GM19438 (cell line): ENCODE data around the gene PIP5KL1.
"Not testable (repeated sequence)": the region's sequence is repeated elsewhere in the genome, so short reads cannot be mapped to it uniquely, and the experiment has no call there.

Source experiments
- ATAC-seq: cut with Tn5 transposase; IDR thresholded peaks from one replicate; pipeline ENCODE4 v1.9.1; 2021; ENCODE audit warnings: low read depth; ENCODE audit not compliant: unreplicated experiment

The PIP5KL1 gene

GRCh38 chr9:127896395-127897192, 34.0 kb downstream of the PIP5KL1 start:
- ATAC-seq: no peak

GRCh38 chr9:127895811-127896210, 34.8 kb downstream of the PIP5KL1 start:
- ATAC-seq: no peak

- ATAC-seq: no peak
Observed at GRCh38 chr9:127893392-127893791, 37.2 kb downstream of the PIP5KL1 start.

- ATAC-seq: no peak
Observed at GRCh38 chr9:127892831-127893230, 37.7 kb downstream of the PIP5KL1 start.

DNA sequence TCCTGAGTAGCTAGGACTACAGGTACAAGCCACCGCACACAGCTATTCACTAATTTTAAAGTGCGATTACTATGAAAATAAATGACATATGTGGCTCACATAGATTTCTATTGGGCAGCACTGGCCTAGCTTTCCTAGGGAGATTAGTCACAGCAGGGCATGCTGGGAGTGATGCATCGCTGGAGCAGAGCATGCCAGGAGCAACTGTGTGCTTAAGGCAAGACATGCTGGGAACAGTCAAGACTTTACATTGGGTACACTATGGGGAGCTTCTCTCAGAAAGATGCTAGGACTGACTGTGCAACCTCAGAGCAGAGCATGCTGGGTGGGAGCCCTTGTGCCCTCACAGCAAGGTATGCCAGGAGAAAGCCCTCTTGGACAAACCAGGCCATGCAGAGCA, 40.5 kb downstream of the PIP5KL1 start:
- ATAC-seq: no peak

GRCh38 chr9:127887792-127888191, 42.8 kb downstream of the PIP5KL1 start:
- no peak for ATAC-seq

DNA sequence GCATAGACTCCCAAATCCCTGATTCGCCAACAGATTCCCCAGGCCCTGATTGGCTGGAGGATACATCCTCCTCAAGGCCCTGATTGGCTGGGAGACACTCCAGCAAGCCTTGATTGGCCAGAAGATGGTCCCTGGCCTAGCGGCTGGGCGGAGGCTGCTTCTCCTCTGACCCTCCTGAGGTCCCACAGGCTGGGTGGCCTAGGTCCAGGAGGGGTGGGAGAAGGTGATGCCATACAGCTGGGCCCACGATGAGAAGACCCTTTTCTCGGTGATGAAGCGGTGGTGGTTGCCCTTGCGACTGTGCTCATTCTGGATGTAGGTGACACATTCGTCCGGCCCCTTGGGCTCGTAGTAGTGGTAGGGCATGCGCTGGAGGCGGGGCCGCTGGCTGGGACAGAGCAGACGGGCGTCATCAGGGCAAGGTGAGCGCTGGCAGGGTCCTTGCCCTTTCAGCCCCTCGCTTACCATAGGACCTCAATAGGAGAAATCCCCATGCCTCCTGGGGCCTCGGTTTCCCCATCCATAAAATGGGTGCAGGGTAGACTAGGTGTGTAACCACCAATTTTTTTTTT, 44.1 kb downstream of the PIP5KL1 start:
- no peak for ATAC-seq

DNA sequence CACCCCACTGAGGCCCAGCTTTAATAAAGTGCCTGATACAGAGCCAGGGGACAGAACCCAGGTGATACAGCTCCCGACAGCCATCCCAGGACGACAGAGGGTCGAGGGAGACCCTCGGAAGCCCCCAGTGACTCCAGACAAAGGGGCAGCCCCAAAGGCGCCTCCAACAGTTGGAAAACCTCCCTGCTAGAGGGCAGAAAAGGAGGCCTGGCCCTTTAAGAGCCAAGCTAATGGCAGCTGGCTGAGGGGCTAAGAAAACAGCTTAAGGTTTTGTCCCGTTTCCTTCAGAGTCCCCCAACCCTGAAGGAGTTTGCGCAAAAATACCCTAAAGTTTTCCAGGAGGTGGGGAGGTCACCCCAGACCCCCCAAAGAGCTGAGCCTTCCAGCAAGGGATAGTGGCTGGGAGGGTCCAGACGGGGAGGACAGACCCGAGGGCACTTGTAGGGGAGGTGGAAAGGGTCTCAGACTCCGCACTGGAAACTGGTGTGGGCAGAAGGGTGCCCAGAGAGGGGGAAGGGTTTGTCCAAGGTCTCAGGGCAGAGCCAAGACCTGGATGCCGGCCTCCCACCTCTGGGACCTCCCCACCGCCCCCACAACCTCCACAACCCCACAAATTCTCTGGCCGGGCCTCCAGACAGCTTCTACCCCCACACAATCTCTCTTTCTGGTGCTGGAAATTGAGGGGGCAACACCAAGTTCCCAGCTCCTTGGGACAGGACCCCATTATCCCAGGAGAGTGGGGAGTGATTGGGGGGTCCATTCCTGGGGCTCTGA, 44.9 kb downstream of the PIP5KL1 start:
- ATAC-seq: no peak

DNA sequence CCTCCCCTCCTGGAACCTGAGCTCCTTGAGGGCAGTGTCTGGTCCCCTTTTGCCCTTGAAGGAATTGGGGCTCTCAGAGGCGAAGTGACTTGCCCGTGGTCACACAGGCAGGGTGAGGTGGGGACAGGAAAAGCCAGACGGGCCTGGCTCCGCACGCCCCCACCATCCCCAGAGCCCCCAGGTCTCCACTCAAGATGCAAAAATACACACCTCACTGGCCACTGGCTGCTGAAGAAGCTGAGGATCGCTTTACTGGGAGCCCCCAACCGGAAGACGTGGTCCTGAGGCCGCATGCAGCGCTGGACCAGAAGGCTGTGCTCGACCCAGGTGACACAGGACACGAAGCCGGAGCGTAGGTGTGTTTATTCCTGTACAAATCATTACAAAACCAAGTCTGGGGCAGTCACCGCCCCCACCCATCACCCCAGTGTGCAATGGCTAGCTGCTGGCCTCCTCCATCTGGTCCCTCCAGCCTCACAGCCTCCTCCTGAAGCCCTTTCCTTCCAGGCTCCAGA, 45.5 kb downstream of the PIP5KL1 start:
- no peak for ATAC-seq

DNA sequence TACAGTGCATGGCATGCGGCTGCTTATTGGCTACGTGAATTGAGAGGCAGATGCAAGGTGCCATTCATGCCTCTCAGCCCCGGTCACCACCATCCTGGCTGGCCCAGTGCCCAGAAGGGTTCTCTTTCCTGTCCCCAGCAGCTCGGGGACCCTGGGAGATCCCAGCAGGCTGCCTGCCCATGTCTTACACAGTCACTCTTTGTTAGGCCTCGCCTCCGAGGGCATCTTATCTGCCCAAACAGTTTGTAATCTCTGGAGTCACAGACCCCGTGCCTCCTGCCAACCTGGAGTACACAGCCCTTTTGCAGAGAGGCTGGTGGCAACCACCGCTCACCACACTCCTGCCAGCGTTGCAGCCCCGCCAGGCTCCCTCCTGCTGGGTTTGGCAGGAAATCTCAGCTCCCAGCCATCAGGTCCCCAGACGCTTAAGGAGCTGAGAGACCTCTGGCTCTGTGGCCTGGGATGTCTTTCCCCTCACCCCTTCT, 46.1 kb downstream of the PIP5KL1 start:
- no peak for ATAC-seq

DNA sequence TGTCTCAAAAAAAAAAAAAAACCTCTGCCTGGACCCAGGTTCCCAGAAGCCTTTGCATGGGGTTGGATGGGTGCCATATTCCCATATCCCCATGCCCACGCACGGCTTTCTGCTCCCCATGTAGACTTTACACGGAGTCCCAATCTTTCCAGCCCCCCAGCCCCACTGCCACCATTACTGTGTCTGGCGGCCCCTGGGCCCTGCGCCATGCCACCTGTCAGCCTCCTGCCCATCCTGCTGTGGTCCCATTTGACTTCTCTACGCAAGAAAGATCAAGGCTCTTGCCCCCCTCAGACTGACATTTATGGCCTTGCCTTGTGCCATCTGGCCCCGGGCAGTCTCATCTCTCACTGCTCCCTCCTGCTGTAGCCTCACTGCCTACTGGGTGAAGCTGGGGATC, 46.6 kb downstream of the PIP5KL1 start:
- no peak for ATAC-seq

DNA sequence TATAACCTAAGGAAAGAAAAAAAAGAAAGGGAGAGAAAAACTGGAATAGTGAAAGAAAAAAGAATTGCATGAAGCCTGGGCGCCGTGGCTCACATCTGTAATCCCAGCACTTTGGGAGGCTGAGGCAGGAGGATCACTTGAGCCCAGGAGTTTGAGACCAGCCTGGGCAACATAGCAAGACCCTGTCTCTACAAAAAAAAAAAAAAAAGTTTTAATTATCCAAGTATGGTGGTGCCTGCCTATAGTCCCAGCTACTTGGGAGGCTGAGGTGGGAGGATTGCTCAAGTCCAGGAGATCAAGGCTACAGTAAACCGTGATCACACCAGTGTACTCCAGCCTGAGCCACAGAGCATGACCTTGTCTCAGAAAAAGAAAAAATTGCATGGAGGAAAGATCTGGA, 48.9 kb downstream of the PIP5KL1 start:
- not testable (repeated sequence) for ATAC-seq

GRCh38 chr9:127880143-127880542, 50.4 kb downstream of the PIP5KL1 start:
- ATAC-seq: no peak

- no peak for ATAC-seq
Observed at GRCh38 chr9:127878652-127879390, 51.8 kb downstream of the PIP5KL1 start.

DNA sequence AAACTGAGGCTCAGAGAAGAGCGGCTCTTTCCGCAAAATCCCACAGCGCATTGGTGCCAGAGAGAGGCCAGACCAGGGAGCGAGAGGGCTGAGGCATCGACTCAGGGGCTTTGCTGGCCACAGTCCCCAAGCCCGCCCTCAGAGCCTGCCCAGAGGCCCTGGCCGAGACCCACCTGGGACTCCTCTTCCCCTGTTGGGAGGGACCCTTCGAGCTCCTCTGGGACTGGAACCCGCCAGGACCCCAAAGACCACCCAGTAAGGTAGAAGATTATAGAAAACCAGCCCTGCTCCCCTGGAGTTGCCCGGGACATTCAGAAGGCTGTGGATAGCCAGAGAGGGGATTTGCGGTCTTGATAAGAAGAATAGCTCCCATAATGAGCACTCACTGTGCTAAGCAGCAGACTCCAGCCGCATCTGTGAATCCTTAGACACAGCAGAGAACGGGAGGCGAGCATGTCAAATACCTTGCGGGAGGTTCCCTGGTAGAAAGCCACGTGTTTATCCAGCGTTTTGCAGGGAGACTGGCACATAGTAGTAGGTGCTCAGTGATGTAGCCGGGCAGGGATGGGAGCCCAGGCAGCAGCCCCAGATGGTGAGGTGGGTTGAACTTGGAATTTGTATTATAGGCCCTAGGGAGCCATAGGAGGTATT, 52.5 kb downstream of the PIP5KL1 start:
- no peak for ATAC-seq

GRCh38 chr9:127877566-127877998, 53.0 kb downstream of the PIP5KL1 start, which contains the start of gene AK1:
TSS of gene AK1 (minus strand) at chr9:127877675. CDS start at chr9:127874617, 3,058 bp downstream.
- ATAC-seq: no peak

DNA sequence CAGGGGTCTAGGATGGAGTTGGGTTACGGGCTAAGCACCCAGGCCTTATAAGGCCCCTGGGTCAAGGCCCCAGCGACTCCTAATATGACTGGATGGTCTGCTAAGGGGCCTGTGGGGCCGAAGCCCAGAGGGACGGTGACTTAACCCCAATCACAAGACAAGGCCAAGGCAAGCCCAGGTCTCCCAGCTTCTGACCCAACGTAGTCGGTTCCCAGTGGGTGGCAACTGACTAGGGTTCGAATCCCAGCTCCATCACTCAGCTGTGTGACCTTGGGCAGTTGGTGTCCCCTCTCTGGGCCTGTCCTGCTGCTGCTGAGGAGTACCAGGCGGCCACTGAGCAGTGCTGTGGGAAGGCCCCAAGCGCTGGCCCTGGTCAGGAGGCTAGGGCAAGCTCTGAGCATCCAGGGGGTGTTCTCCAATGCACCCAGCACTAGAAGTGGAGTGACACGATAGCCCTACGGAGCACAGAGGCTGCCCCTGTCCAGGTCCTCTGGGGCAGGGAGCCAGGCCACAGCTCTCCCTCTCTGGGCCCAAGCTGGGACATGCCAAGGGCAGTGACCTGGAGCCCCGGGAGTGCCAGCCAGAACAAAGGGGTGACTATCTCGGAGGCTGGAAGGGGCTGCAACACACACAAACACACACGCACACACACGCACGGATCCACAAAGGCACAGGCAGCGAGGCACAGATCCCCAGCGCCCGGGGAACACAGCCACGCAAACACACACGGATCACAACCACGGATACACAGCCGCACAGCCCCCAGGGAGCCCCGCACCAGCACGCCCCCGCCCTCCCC, 53.6 kb downstream of the PIP5KL1 start:
- ATAC-seq: no peak

DNA sequence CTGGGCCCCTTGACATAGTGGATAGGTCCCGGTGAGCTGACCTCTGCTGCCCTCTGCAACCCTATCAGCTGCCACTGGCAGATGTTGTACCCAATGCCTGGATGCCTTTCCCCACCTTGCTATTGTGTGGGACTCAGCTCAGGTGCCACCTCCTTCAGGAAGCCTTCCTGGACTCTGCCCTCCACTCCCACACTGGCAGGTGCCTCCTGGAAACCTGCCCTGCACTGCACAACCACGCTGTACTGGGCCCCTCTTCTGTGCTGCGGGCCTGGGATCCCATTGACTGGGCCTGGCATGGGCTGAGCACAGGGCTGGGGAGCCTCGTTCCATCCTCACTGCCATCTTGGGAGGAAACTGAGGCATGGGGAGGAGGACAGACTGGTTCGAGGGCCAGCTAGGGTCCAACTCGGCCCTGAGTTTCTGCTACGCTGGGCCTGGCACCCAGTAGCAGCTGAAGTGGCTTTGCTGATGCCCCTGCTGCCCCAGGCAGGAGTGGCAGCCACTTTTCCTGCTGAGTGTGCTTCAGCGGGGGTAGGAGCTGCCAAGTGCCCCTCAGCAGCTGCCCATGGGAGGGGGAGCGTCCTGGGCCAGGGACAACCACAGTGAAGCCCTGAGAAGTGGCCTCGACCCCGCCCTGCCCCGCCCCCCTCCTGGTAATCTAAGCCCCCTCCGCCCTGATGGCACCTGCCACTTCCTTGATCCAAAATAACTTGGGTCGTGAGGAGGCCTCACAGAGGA, 54.4 kb downstream of the PIP5KL1 start:
- ATAC-seq: no peak
